Osteocyte (in vitro differentiated cells): ENCODE results near the gene KIAA0232. TPM values are rescaled to one million over a fixed set of nuclear protein-coding genes. Genes with fewer than 3 reads are reported as not detected.

Experiments used
- DNase-seq: peaks from one replicate; pipeline ENCODE4 v3.0.0; 2021; ENCODE audit warnings: mixed read lengths; ENCODE audit not compliant: unreplicated experiment; ENCODE audit errors: extremely low spot score
- H3K27ac Mint-ChIP-seq: one replicate; pipeline ENCODE4 v1.8.0; 2021; ENCODE audit warnings: mild to moderate bottlenecking, mixed read lengths; ENCODE audit not compliant: unreplicated experiment
- H3K27me3 Mint-ChIP-seq: one replicate; pipeline ENCODE4 v1.8.0; 2021; ENCODE audit warnings: mixed read lengths; ENCODE audit not compliant: unreplicated experiment
- H3K36me3 Mint-ChIP-seq: one replicate; pipeline ENCODE4 v1.8.0; 2021; ENCODE audit warnings: mixed read lengths; ENCODE audit not compliant: unreplicated experiment
- H3K4me1 Mint-ChIP-seq: one replicate; pipeline ENCODE4 v1.8.0; 2021; ENCODE audit warnings: mixed read lengths; ENCODE audit not compliant: unreplicated experiment
- H3K4me3 Mint-ChIP-seq: one replicate; pipeline ENCODE4 v1.8.0; 2021; ENCODE audit warnings: mild to moderate bottlenecking, moderate library complexity, mixed read lengths; ENCODE audit not compliant: unreplicated experiment
- H3K9me3 Mint-ChIP-seq: one replicate; pipeline ENCODE4 v1.8.0; 2021; ENCODE audit warnings: mixed read lengths; ENCODE audit not compliant: unreplicated experiment
- total RNA-seq: library from RNA; stranded (reverse); gene quantifications from 2 replicates; pipeline ENCODE4 v1.2.1, GENCODE V29; 2021
- TF ChIP-seq, protein P1 (sequence below): fragments of 200-600 bp; sonication (generic); IDR thresholded peaks from 2 replicates; pipeline ENCODE4 v1.5.0; 2021; ENCODE audit warnings: antibody characterized with exemption, mild to moderate bottlenecking, moderate library complexity

KIAA0232 gene
- total RNA-seq, 1 donor from 2014 or later, result 27.1 TPM

- no peak overlapping the region for H3K4me3 Mint-ChIP-seq
- TF ChIP-seq, protein P1, sequence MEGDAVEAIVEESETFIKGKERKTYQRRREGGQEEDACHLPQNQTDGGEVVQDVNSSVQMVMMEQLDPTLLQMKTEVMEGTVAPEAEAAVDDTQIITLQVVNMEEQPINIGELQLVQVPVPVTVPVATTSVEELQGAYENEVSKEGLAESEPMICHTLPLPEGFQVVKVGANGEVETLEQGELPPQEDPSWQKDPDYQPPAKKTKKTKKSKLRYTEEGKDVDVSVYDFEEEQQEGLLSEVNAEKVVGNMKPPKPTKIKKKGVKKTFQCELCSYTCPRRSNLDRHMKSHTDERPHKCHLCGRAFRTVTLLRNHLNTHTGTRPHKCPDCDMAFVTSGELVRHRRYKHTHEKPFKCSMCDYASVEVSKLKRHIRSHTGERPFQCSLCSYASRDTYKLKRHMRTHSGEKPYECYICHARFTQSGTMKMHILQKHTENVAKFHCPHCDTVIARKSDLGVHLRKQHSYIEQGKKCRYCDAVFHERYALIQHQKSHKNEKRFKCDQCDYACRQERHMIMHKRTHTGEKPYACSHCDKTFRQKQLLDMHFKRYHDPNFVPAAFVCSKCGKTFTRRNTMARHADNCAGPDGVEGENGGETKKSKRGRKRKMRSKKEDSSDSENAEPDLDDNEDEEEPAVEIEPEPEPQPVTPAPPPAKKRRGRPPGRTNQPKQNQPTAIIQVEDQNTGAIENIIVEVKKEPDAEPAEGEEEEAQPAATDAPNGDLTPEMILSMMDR, result no peak
- DNase-seq, result no peak
- peaks cover 10% of the 10 kb centered on the region for H3K27me3 Mint-ChIP-seq
- H3K9me3 Mint-ChIP-seq, result no peaks in the 10 kb centered on the region
- peaks cover 28% of the 10 kb centered on the region for H3K4me1 Mint-ChIP-seq
- H3K36me3 Mint-ChIP-seq, result no peaks in the 10 kb centered on the region
- H3K27ac Mint-ChIP-seq, result no peak overlapping the region
Observed at GRCh38 chr4:6765703-6766102, 16.8 kb upstream of the KIAA0232 start.

DNA sequence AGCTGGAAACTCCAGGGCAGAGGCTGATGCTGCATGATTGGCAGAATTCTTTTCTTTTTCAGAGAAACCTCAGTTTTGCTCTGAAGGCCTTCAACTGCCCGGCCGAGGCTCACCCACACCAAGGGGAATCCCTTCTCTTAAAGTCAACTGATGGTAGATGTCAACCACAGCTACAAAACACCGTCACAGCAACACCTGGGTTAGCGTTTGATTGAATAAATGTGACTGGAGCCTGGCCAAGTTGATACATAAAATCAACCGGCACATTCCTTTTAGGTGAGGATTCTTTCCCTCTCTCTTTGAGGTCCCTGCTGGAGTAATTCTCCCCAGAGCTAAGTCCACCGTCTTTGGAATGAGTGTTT, 15.2 kb upstream of the KIAA0232 start:
- Mint-ChIP-seq H3K27me3 (peaks cover 10% of the 10 kb centered on the region), H3K4me3 (no peak overlapping the region), H3K9me3 (no peaks in the 10 kb centered on the region), H3K27ac (no peak overlapping the region), H3K4me1 (peaks cover 27% of the 10 kb centered on the region), H3K36me3 (no peaks in the 10 kb centered on the region)
- TF ChIP-seq, protein P1, result no peak
- no peak for DNase-seq

DNA sequence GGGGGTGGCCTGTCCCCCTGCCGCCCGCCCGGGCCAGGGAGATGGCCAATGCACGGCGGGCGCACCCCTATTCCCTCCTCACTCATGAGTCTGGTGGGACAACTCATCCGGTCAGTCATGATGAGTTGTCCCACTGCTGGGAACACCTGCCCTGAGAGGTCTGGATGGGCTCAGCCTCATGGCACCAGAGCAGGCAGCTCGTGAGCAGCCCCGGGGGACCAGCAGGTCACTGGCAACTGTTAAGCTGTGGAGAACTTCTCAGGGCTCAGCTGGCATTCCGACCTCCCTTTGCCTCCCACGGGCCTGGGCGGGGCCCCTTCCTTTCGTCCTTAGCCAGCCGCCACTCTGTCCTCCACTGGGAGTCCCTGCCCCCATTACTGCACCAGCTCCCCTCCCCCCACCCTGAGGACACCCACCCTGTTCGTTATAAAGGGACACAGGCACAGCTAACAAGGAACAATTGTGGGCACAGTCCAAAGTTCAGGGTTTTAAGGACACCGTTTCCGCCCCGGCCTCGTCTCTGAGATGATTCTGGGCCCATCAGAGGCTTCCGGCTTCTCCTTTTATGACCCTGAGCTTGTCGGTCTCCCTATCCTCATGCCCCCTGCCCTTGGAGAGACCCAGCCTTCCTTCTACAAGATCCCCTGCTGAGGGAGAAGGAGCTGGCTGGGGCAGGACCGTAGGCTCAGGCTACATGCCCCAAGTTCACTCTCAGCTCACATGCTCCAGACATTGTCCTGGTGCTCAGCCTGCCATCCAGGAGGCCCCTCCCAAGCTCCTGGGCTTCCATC, 14.6 kb upstream of the KIAA0232 start:
- H3K4me3 Mint-ChIP-seq, result no peak overlapping the region
- no peaks in the 10 kb centered on the region for H3K9me3 Mint-ChIP-seq

GRCh38 chr4:6768539-6768905, 14.0 kb upstream of the KIAA0232 start:
- Mint-ChIP-seq H3K36me3 (no peaks in the 10 kb centered on the region), H3K27me3 (peaks cover 10% of the 10 kb centered on the region), H3K4me1 (peaks cover 38% of the 10 kb centered on the region), H3K27ac (peak overlapping the region; percentile 47), H3K9me3 (no peaks in the 10 kb centered on the region), H3K4me3 (no peak overlapping the region)
- TF ChIP-seq, protein P1, result no peak
- DNase-seq, result no peak

More for the DNA sequence above, 14.6 kb upstream of the KIAA0232 start:
- H3K4me1 Mint-ChIP-seq, result peaks cover 32% of the 10 kb centered on the region
- no peak for DNase-seq
- H3K27me3 Mint-ChIP-seq, result peaks cover 10% of the 10 kb centered on the region
- TF ChIP-seq, protein P1, result no peak
- peak overlapping the region; percentile 47 for H3K27ac Mint-ChIP-seq
- H3K36me3 Mint-ChIP-seq, result no peaks in the 10 kb centered on the region

DNA sequence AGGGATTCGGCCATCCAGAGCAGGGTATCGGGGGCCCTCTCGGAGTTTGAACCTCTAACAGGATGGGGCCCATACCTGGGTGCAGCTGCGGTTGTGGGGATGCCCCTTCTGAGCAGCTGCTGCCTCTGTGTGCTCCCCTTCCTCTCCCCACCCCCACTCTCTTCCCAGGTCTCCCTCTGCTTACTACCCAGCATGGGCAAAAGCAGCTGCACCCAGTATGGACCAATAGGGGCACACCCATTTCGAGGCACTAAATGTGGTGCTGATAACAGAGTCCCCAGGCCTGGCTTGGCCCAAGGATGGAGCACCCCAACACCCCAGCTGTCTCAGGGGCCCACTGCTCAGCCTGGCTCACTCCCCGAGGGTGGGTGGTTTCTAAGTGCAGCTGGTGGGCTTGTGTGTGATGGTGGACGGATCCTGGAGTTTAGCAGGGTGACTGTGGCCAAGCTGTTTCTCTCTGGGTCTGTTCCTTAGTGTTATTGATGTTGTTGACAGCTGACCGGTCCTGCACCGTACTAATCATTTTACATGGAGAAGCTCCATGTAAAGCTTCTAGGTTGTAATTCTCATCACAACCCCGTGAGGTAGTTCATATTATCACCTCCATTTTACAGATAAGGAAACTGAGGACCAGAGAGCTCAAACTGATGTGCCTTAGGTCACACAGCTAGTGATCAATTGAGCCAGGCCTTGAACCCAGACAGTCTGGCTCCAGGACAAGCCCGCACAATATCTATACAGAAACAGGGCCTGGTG, 13.1 kb upstream of the KIAA0232 start:
- DNase-seq, result no peak
- Mint-ChIP-seq H3K9me3 (no peaks in the 10 kb centered on the region), H3K36me3 (no peaks in the 10 kb centered on the region), H3K4me1 (peaks cover 40% of the 10 kb centered on the region), H3K27me3 (peaks cover 10% of the 10 kb centered on the region), H3K27ac (no peak overlapping the region), H3K4me3 (no peak overlapping the region)
- TF ChIP-seq, protein P1, result no peak
